Mucosa of descending colon (tissue), 3 donors: Measurements from ENCODE around the gene AP3D1. TPM values are rescaled to one million over a fixed set of nuclear protein-coding genes. Genes with fewer than 3 reads are reported as not detected.
"Not testable (repeated sequence)": the region's sequence is repeated elsewhere in the genome, so short reads cannot be mapped to it uniquely, and the experiment has no call there.

Experiments
- ATAC-seq: fragments of 200-7000 bp; cut with Tn5 transposase; one replicate; pipeline ENCODE4 v1.9.1; 2020; ENCODE audit warnings: mild to moderate bottlenecking, moderate library complexity
- DNase-seq, 3 donors: peaks; one replicate each; pipeline ENCODE4 v3.0.0-alpha.2; 2020
- H3K36me3 ChIP-seq: fragments of 200-600 bp; one replicate; pipeline ENCODE4 v1.8.0; 2021; ENCODE audit warnings: low read depth, mild to moderate bottlenecking
- H3K4me1 ChIP-seq: fragments of 200-600 bp; one replicate; pipeline ENCODE4 v1.8.0; 2021; ENCODE audit warnings: low read depth, mild to moderate bottlenecking
- H3K4me3 ChIP-seq: fragments of 200-600 bp; one replicate; pipeline ENCODE4 v1.8.0; 2021; ENCODE audit warnings: mild to moderate bottlenecking
- H3K9me3 ChIP-seq: fragments of 200-600 bp; one replicate; pipeline ENCODE4 v1.8.0; 2021; ENCODE audit warnings: mild to moderate bottlenecking
- intact Hi-C, 2 donors: fragments of 100-400 bp; cut with DNase I in 1 of 2; cut with micrococcal nuclease in 1 of 2; formaldehyde crosslinking; loops; one replicate each; pipeline versions ENCODE4 v1.11.0 to v1.11.1; 2022; cut with DNase I, micrococcal nuclease
- long read RNA-seq, 2 donors: library from polyadenylated mRNA; unstranded; transcript quantifications; one replicate each; pipeline ENCODE4 v2.0.0, GENCODE V29; 2019 to 2021
- total RNA-seq, 3 donors: library from RNA; stranded (reverse); fragmentation: NEBNext Ultra II Directional in 2 of 3; extraction: Animal tissue kit (Norgen Biotek cat#: 25700) in 2 of 3; gene quantifications; one replicate each; pipeline versions ENCODE4 v1.2.1 to v1.2.4, GENCODE V29; 2021 to 2023
- TF ChIP-seq, protein P1 (sequence below): fragments of 200-600 bp; IDR thresholded peaks from one replicate; pipeline ENCODE4 v1.8.0; 2022; ENCODE audit warnings: antibody characterized with exemption, mild to moderate bottlenecking
- donor health status: DM: no; HTN: no; CAD: no; lungs with moderate emphysema.
- donor health status: DM: no; HTN: no; CAD: no.
- donor health status: DM: no; HTN: yes; CAD: no.

Gene AP3D1
- total RNA-seq = 100 to 1,000 TPM; 103 to 120 (median 103) TPM
- long read RNA-seq, donor 1, full-length matches to known transcripts = 45 of 170 reads
- long read RNA-seq, donor 1, partial matches to known transcripts = 92 of 170 reads
- long read RNA-seq, donor 1, other reads (novel, unspliced or antisense) = 33 of 170 reads
- long read RNA-seq, donor 2, partial matches to known transcripts = 9 of 16 reads
- long read RNA-seq, donor 2, other reads (novel, unspliced or antisense) = 4 of 16 reads

- Histone ChIP-seq H3K9me3 (no peaks in the 10 kb centered on the region), H3K4me1 (peaks cover 30% of the 10 kb centered on the region), H3K4me3 (peak within 1 kb of the TSS; percentile 94), H3K36me3 (peaks cover 6% of the 10 kb centered on the region)
- intact Hi-C loops = loop anchor here in 1 of 2 donors (10.0 kb wide), 1 partner anchor 123 kb away; no protein-coding TSS in a partner anchor
- TF ChIP-seq, protein P1, sequence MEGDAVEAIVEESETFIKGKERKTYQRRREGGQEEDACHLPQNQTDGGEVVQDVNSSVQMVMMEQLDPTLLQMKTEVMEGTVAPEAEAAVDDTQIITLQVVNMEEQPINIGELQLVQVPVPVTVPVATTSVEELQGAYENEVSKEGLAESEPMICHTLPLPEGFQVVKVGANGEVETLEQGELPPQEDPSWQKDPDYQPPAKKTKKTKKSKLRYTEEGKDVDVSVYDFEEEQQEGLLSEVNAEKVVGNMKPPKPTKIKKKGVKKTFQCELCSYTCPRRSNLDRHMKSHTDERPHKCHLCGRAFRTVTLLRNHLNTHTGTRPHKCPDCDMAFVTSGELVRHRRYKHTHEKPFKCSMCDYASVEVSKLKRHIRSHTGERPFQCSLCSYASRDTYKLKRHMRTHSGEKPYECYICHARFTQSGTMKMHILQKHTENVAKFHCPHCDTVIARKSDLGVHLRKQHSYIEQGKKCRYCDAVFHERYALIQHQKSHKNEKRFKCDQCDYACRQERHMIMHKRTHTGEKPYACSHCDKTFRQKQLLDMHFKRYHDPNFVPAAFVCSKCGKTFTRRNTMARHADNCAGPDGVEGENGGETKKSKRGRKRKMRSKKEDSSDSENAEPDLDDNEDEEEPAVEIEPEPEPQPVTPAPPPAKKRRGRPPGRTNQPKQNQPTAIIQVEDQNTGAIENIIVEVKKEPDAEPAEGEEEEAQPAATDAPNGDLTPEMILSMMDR = peak; percentile 18
- peak; percentile 100 for DNase-seq
- ATAC-seq = peak; percentile 91
These were observed at the start of gene AP3D1 for GRCh38 chr19:2151339-2152229. TSS of gene AP3D1 (minus strand) at chr19:2151566. CDS start at chr19:2151334, 232 bp downstream.

- H3K36me3 ChIP-seq, intact Hi-C loops, DNase-seq, H3K9me3 ChIP-seq, ATAC-seq, H3K4me1 ChIP-seq, H3K4me3 ChIP-seq: not testable (repeated sequence)
These were observed 49.4 kb upstream of the AP3D1 start for GRCh38 chr19:2200624-2201294.

DNA sequence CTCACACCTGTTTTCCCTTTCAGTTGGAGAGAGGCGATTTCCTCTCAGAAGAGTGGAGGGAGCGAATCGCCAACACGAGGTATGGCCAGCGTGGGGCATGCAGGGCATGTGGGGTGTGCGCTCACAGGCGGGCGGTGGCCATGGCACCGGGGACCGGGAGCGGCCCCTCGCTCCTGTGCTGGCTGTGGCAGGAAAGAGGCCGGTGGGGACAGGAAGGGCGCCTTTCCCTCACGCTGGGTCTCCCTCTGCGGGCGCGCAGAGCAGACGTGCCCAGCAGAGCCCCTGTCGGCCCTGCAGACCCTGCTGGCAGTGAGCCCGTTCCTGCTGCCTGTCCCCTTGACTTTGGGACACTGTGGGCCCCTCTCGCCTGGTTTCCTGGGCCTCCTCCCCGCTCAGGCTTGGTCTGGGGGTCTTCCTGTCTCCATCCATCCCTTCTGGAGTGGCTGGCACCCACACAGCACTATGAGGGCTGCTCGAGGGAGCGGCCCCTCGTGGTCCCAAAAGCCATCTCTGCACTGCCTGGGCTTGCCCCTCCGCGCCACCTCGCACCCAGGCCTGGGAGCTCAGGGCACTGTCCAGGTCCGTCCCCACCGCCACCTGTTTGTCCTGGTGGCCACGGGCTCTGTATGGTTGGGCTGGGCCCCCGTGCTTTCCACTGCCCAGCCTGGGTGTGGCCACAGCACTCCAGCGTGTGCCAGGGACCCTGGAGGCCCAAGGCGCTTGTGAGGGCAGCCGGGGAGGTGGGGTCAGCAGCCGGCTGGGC, 48.7 kb upstream of the AP3D1 start:
- TF ChIP-seq, protein P1 = no peak
- ATAC-seq (no peak), DNase-seq (no peak)
- no peak overlapping the region for H3K4me3 ChIP-seq
- no peaks in the 10 kb centered on the region for H3K36me3 ChIP-seq
- intact Hi-C loops = no loop called here
- H3K4me1 ChIP-seq = no peaks in the 10 kb centered on the region
- H3K9me3 ChIP-seq = no peaks in the 10 kb centered on the region

- H3K4me1 ChIP-seq = no peaks in the 10 kb centered on the region
- intact Hi-C loops = no loop called here
- no peaks in the 10 kb centered on the region for H3K9me3 ChIP-seq
- ATAC-seq (no peak), DNase-seq (no peak)
- no peak overlapping the region for H3K4me3 ChIP-seq
- TF ChIP-seq, protein P1 = no peak
- H3K36me3 ChIP-seq = no peaks in the 10 kb centered on the region
These were observed 47.8 kb upstream of the AP3D1 start for GRCh38 chr19:2199215-2199614.

DNA sequence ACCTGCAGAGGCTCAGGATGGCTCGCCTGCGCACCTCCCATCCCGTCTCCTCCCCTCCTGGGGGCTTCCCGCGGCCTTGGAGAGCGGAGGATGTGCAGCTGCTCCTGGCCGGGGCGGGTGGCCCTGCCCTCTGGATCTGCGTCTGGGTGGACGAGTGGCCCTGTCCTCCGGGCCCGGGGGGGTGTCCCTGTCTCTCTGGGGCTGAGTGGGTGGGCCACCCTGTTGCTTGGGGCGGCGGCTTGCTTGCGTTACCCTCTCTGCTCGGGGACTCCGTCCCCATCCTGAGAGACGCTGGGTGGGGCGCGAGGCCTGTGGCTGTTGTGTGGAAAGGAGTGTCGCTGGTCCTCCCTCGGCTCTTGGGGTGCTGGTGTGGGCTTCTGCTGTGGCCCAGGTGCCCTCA, 47.0 kb upstream of the AP3D1 start:
- TF ChIP-seq, protein P1 = no peak
- intact Hi-C loops = no loop called here
- no peak for DNase-seq
- H3K4me3 ChIP-seq = no peak overlapping the region
- no peaks in the 10 kb centered on the region for H3K4me1 ChIP-seq
- H3K9me3 ChIP-seq = no peaks in the 10 kb centered on the region
- no peaks in the 10 kb centered on the region for H3K36me3 ChIP-seq
- ATAC-seq = no peak
